ENCODE data around the gene PTPN6. TPM values are rescaled to one million over a fixed set of nuclear protein-coding genes. Genes with fewer than 3 reads are reported as not detected.
A peak's percentile ranks its signal among the peaks of the same experiment; 100 is the strongest.

The PTPN6 gene
- total and polyA plus RNA-seq, 2 of the 13 experiments (the other 11 are each of a cell fraction or from before 2014, with no cell fraction given), result 10.5 to 10.6 TPM

DNA sequence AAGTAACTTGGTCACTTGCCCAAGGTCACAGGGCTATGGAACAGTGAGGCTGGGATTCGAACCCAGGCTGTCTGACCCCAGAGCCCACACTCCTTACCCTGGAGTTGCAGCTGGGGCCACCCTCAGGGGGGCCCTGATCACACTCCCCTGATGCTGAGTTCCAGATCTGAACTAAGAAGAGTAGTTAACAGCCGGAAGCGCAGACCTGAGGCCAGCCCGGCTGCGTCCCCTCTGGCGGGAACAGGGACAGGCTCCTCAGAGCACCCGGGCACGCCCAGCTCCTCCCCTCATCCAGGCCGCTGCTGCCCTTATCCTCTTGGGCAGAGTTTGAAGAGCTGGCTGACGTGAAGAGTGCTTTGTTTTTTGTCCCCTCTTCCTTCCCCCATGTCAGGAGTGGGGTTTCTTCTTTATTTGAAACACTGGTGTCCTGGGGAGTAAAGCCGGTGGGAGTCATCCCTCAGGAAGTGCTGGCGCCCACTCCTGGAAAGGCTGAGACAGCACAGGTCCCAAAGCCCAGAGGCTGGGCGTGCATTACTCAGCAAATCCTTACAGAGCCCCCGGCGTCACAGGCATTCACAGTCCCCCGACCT lies 10.6 kb downstream of the PTPN6 start:
- Histone ChIP-seq H3K79me2 (ENCODE audit: insufficient read depth, low read length) (no peaks in the 10 kb centered on the region), H3K9ac (ENCODE audit: insufficient read depth, low read depth, low read length) (peak overlapping the region; percentile 77), H3K27ac (ENCODE audit: extremely low read length, insufficient read depth, low read length) (peak overlapping the region; percentile 76), H3K27me3 (ENCODE audit: control insufficient read depth in 1 of 2, insufficient read depth in 2 of 2, low read length in 2 of 2) (no peaks in the 10 kb centered on the region), H3K4me2 (ENCODE audit: low read depth, low read length) (peak overlapping the region; percentile 94), H3K4me1 (ENCODE audit: insufficient read depth, low read length) (peaks cover 39% of the 10 kb centered on the region), H4K20me1 (ENCODE audit: insufficient read depth, low read length) (no peaks in the 10 kb centered on the region), H3K4me3 (replicated peaks in 1 of 3; ENCODE audit: insufficient read depth in 1 of 3, low read depth in 2 of 3, low read length in 3 of 3) (peak overlapping the region; percentile 41 to 74 (median 54); a peak in 5 of 6 replicates), H2AFZ (ENCODE audit: low read length) (peak overlapping the region; percentile 94), H3K36me3 (replicated peaks in 1 of 2; ENCODE audit: control insufficient read depth in 1 of 2, insufficient read depth in 2 of 2, low read length in 2 of 2) (peaks cover 8 to 16% of the 10 kb centered on the region in 2 experiments), H3K9me3 (ENCODE audit: low read length) (no peaks in the 10 kb centered on the region)
- FAIRE-seq (peak; percentile 64), ATAC-seq (peak; percentile 85), DNase-seq (ENCODE audit: low spot score) (peak; percentile 81)
- in situ Hi-C loops (cut with HindIII; ENCODE audit: extremely low pct_ligation_motif_present, low pct_unique_long_range_greater_than_20kb), result no loop called here
- no TSS peak for BruUV-seq (replicated peaks)
- POLR2A ChIA-PET, result interaction anchor here (0.7 to 8.0 kb wide), 12 partner anchors 16 to 146 kb away, joined by 3 to 180 read pairs (median 4); partner anchors contain the start of genes C12orf57, LPCAT3, RNU7-1 and SPSB2
- CTCF ChIA-PET (ENCODE audit: low intra/inter-chr PET ratio, low total read pairs), result interaction anchor here (1.3 to 1.7 kb wide), 3 partner anchors 15 to 93 kb away, joined by 3 to 11 read pairs (median 5); partner anchors contain the start of genes C12orf57 and RNU7-1
- intact Hi-C loops (cut with micrococcal nuclease; ENCODE audit: unreplicated experiment), result loop anchor here (1.0 kb wide), 1 partner anchor 15 kb away; no protein-coding TSS in a partner anchor
- 0% methylated on average over 9 of the region's 16 CpGs for WGBS (ENCODE audit: low lambda C conversion rate)
- TF ChIP-seq, protein P1, sequence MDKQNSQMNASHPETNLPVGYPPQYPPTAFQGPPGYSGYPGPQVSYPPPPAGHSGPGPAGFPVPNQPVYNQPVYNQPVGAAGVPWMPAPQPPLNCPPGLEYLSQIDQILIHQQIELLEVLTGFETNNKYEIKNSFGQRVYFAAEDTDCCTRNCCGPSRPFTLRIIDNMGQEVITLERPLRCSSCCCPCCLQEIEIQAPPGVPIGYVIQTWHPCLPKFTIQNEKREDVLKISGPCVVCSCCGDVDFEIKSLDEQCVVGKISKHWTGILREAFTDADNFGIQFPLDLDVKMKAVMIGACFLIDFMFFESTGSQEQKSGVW (CRISPR knock-in tag; IDR thresholded peaks at IDR 0.05; ENCODE audit: borderline replicate concordance), result no peak
- TF ChIP-seq, protein P2, sequence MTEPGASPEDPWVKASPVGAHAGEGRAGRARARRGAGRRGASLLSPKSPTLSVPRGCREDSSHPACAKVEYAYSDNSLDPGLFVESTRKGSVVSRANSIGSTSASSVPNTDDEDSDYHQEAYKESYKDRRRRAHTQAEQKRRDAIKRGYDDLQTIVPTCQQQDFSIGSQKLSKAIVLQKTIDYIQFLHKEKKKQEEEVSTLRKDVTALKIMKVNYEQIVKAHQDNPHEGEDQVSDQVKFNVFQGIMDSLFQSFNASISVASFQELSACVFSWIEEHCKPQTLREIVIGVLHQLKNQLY (CRISPR knock-in tag; IDR thresholded peaks at IDR 0.05), result no peak
- no peak for TF ChIP-seq HOXD1 (CRISPR knock-in tag; IDR thresholded peaks at IDR 0.05)
- no peak for TF ChIP-seq ZNF644 (CRISPR knock-in tag; IDR thresholded peaks at IDR 0.05; ENCODE audit: low read depth)
- no peak for TF ChIP-seq ZNF10 (CRISPR knock-in tag; IDR thresholded peaks at IDR 0.05; ENCODE audit: borderline replicate concordance, low read depth)
- TF ChIP-seq THYN1 (CRISPR knock-in tag; IDR thresholded peaks at IDR 0.05; ENCODE audit: borderline replicate concordance, low read depth), result no peak
- TF ChIP-seq, protein P3, sequence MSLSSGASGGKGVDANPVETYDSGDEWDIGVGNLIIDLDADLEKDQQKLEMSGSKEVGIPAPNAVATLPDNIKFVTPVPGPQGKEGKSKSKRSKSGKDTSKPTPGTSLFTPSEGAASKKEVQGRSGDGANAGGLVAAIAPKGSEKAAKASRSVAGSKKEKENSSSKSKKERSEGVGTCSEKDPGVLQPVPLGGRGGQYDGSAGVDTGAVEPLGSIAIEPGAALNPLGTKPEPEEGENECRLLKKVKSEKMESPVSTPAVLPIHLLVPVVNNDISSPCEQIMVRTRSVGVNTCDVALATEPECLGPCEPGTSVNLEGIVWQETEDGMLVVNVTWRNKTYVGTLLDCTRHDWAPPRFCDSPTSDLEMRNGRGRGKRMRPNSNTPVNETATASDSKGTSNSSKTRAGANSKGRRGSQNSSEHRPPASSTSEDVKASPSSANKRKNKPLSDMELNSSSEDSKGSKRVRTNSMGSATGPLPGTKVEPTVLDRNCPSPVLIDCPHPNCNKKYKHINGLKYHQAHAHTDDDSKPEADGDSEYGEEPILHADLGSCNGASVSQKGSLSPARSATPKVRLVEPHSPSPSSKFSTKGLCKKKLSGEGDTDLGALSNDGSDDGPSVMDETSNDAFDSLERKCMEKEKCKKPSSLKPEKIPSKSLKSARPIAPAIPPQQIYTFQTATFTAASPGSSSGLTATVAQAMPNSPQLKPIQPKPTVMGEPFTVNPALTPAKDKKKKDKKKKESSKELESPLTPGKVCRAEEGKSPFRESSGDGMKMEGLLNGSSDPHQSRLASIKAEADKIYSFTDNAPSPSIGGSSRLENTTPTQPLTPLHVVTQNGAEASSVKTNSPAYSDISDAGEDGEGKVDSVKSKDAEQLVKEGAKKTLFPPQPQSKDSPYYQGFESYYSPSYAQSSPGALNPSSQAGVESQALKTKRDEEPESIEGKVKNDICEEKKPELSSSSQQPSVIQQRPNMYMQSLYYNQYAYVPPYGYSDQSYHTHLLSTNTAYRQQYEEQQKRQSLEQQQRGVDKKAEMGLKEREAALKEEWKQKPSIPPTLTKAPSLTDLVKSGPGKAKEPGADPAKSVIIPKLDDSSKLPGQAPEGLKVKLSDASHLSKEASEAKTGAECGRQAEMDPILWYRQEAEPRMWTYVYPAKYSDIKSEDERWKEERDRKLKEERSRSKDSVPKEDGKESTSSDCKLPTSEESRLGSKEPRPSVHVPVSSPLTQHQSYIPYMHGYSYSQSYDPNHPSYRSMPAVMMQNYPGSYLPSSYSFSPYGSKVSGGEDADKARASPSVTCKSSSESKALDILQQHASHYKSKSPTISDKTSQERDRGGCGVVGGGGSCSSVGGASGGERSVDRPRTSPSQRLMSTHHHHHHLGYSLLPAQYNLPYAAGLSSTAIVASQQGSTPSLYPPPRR (CRISPR knock-in tag; IDR thresholded peaks at IDR 0.05; ENCODE audit: borderline replicate concordance), result no peak
- TF ChIP-seq, protein P4, sequence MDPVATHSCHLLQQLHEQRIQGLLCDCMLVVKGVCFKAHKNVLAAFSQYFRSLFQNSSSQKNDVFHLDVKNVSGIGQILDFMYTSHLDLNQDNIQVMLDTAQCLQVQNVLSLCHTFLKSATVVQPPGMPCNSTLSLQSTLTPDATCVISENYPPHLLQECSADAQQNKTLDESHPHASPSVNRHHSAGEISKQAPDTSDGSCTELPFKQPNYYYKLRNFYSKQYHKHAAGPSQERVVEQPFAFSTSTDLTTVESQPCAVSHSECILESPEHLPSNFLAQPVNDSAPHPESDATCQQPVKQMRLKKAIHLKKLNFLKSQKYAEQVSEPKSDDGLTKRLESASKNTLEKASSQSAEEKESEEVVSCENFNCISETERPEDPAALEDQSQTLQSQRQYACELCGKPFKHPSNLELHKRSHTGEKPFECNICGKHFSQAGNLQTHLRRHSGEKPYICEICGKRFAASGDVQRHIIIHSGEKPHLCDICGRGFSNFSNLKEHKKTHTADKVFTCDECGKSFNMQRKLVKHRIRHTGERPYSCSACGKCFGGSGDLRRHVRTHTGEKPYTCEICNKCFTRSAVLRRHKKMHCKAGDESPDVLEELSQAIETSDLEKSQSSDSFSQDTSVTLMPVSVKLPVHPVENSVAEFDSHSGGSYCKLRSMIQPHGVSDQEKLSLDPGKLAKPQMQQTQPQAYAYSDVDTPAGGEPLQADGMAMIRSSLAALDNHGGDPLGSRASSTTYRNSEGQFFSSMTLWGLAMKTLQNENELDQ (CRISPR knock-in tag; IDR thresholded peaks at IDR 0.05; ENCODE audit: borderline replicate concordance), result no peak
- TF ChIP-seq PCBP1 (IDR thresholded peaks at IDR 0.05; ENCODE audit: borderline replicate concordance, low read depth, low read length), result no peak
- TF ChIP-seq, protein P5, sequence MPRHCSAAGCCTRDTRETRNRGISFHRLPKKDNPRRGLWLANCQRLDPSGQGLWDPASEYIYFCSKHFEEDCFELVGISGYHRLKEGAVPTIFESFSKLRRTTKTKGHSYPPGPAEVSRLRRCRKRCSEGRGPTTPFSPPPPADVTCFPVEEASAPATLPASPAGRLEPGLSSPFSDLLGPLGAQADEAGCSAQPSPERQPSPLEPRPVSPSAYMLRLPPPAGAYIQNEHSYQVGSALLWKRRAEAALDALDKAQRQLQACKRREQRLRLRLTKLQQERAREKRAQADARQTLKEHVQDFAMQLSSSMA (CRISPR knock-in tag; IDR thresholded peaks at IDR 0.05), result no peak
- no peak for TF ChIP-seq HDAC2 (CRISPR knock-in tag; IDR thresholded peaks at IDR 0.05)
- no peak for TF ChIP-seq CENPT (CRISPR knock-in tag; IDR thresholded peaks at IDR 0.05; ENCODE audit: low read depth)
- no peak for TF ChIP-seq MBD4 (IDR thresholded peaks at IDR 0.05; ENCODE audit: borderline replicate concordance, low read length)
